Muscle layer of duodenum (tissue), 2 donors: Measurements from ENCODE around the gene HSPBP1.

Source experiments
- H3K27ac ChIP-seq: one replicate; pipeline ENCODE4 v1.7.0; 2013; ENCODE audit warnings: mild to moderate bottlenecking, low read length
- H3K27me3 ChIP-seq: one replicate; pipeline ENCODE4 v1.7.0; 2013; ENCODE audit warnings: low read depth, mild to moderate bottlenecking, control low read depth, low read length
- H3K36me3 ChIP-seq, 2 donors: one replicate each; pipeline ENCODE4 v1.7.0; 2013; ENCODE audit warnings: low read length in 2 of 2, control low read depth in 1 of 2, mild to moderate bottlenecking in 1 of 2; ENCODE audit not compliant: insufficient read depth in 2 of 2, control insufficient read depth in 1 of 2
- H3K4me1 ChIP-seq, 2 donors: one replicate each; pipeline ENCODE4 v1.7.0; 2013; ENCODE audit warnings: low read length in 2 of 2, mild to moderate bottlenecking in 2 of 2, control low read depth in 1 of 2, moderate library complexity in 1 of 2; ENCODE audit not compliant: insufficient read depth in 2 of 2, control insufficient read depth in 1 of 2
- H3K4me3 ChIP-seq, 2 donors: one replicate each; pipeline ENCODE4 v1.7.0; 2013; ENCODE audit warnings: low read length in 2 of 2, low read depth in 1 of 2, mild to moderate bottlenecking in 1 of 2
- H3K9me3 ChIP-seq, 2 donors: one replicate each; pipeline ENCODE4 v1.7.0; 2013; ENCODE audit warnings: low read length in 2 of 2, control low read depth in 1 of 2, mild to moderate bottlenecking in 1 of 2; ENCODE audit not compliant: control insufficient read depth in 1 of 2
- donor health status: healthy.

Gene HSPBP1

GRCh38 chr19:55284405-55285058 lies 4.6 kb upstream of the HSPBP1 start:
- Histone ChIP-seq H3K27me3 (no peaks in the 10 kb centered on the region), H3K4me3 (peak overlapping the region in 1 of 2 donors; percentile 51), H3K27ac (no peak overlapping the region), H3K36me3 (peaks cover 0 to 15% of the 10 kb centered on the region in 2 donors), H3K4me1 (peaks cover 0 to 18% of the 10 kb centered on the region in 2 donors), H3K9me3 (no peaks in the 10 kb centered on the region)

- Histone ChIP-seq H3K27me3 (no peaks in the 10 kb centered on the region), H3K4me3 (peak within 1 kb of the TSS in 1 of 2 donors; percentile 51), H3K4me1 (peaks cover 0 to 26% of the 10 kb centered on the region in 2 donors), H3K9me3 (no peaks in the 10 kb centered on the region), H3K36me3 (peaks cover 0 to 10% of the 10 kb centered on the region in 2 donors), H3K27ac (no peak within 1 kb of the TSS)
These were observed 3.9 kb upstream of the HSPBP1 start, which contains the start of gene BRSK1 for GRCh38 chr19:55283548-55284377. Gene BRSK1, plus strand, starts transcription at chr19:55283997. Its CDS starts 446 bp downstream, at chr19:55284443.

GRCh38 chr19:55279340-55279739 lies 570 bp downstream of the HSPBP1 start:
- H3K4me1 ChIP-seq = peaks cover 0 to 19% of the 10 kb centered on the region in 2 donors

GRCh38 chr19:55278391-55279135 lies 1.3 kb downstream of the HSPBP1 start:
- peak overlapping the region; percentile 21 to 90 for H3K4me3 ChIP-seq
- peaks cover 0 to 19% of the 10 kb centered on the region in 2 donors for H3K4me1 ChIP-seq
- H3K27ac ChIP-seq = no peak overlapping the region
- H3K27me3 ChIP-seq = no peaks in the 10 kb centered on the region
- H3K9me3 ChIP-seq = no peaks in the 10 kb centered on the region
- H3K36me3 ChIP-seq = peaks cover 2 to 29% of the 10 kb centered on the region in 2 donors

More at GRCh38 chr19:55279340-55279739, 570 bp downstream of the HSPBP1 start:
- Histone ChIP-seq H3K4me3 (peak overlapping the region; percentile 90 to 94), H3K27me3 (no peaks in the 10 kb centered on the region), H3K9me3 (no peaks in the 10 kb centered on the region), H3K36me3 (peaks cover 0 to 22% of the 10 kb centered on the region in 2 donors), H3K27ac (peak overlapping the region; percentile 79)

- Histone ChIP-seq H3K27me3 (no peaks in the 10 kb centered on the region), H3K36me3 (peaks cover 10 to 38% of the 10 kb centered on the region in 2 donors), H3K9me3 (no peaks in the 10 kb centered on the region), H3K27ac (peak overlapping the region; percentile 39), H3K4me3 (no peak overlapping the region), H3K4me1 (peaks cover 0 to 19% of the 10 kb centered on the region in 2 donors)
These were observed 2.4 kb downstream of the HSPBP1 start for GRCh38 chr19:55277494-55277893.

- no peaks in the 10 kb centered on the region for H3K27me3 ChIP-seq
- H3K4me3 ChIP-seq = no peak overlapping the region
- H3K36me3 ChIP-seq = peaks cover 10 to 38% of the 10 kb centered on the region in 2 donors
- H3K4me1 ChIP-seq = peaks cover 0 to 19% of the 10 kb centered on the region in 2 donors
- H3K27ac ChIP-seq = peak overlapping the region; percentile 39
- H3K9me3 ChIP-seq = no peaks in the 10 kb centered on the region
These were observed 3.0 kb downstream of the HSPBP1 start for GRCh38 chr19:55276720-55277430.

- Histone ChIP-seq H3K4me1 (peaks cover 0 to 19% of the 10 kb centered on the region in 2 donors), H3K4me3 (no peak overlapping the region), H3K27ac (no peak overlapping the region), H3K9me3 (no peaks in the 10 kb centered on the region), H3K27me3 (no peaks in the 10 kb centered on the region), H3K36me3 (peaks cover 10 to 45% of the 10 kb centered on the region in 2 donors)
These were observed 3.8 kb downstream of the HSPBP1 start for GRCh38 chr19:55275851-55276719.

- no peak overlapping the region for H3K27ac ChIP-seq
- peaks cover 10 to 57% of the 10 kb centered on the region in 2 donors for H3K36me3 ChIP-seq
- no peak overlapping the region for H3K4me3 ChIP-seq
- H3K4me1 ChIP-seq = peaks cover 0 to 6% of the 10 kb centered on the region in 2 donors
- no peaks in the 10 kb centered on the region for H3K27me3 ChIP-seq
- H3K9me3 ChIP-seq = no peaks in the 10 kb centered on the region
These were observed 5.8 kb downstream of the HSPBP1 start for GRCh38 chr19:55273978-55274707.

- Histone ChIP-seq H3K4me1 (no peaks in the 10 kb centered on the region), H3K27me3 (no peaks in the 10 kb centered on the region), H3K4me3 (no peak overlapping the region), H3K27ac (no peak overlapping the region), H3K36me3 (peaks cover 10 to 47% of the 10 kb centered on the region in 2 donors), H3K9me3 (no peaks in the 10 kb centered on the region)
These were observed 7.8 kb downstream of the HSPBP1 start for GRCh38 chr19:55272142-55272541.
